ENCODE results near the gene CXorf49.
"Not testable (repeated sequence)": the region's sequence is repeated elsewhere in the genome, so short reads cannot be mapped to it uniquely, and the experiment has no call there.

CXorf49 gene

DNA sequence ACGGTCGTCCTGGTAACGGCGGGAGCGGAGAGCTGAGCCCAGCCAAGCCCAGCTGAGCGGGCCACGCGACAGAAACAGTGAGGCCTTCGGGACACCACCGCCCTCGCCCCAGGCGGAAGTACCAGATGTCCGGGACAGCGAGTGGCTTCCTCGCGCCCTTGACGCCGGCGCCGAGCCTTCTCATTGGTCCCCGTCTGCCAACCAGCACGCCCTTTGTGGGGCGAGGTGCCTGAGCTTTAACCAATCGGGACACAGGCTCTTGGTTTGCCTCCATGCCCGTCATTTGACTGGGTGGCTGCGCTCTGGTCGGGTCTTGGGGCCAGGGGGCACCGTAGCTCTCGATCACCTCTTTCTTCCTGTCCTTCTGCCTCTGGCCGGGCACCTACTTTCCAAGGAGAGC lies at the start of gene CXorf49:
TSS of gene CXorf49 (minus strand) at position 101 of the 400 bp plus-strand sequence. CDS start 134 bp downstream, outside the sequence.
- not testable (repeated sequence) for DNase-seq

GRCh38 chrX:71767134-71767533 lies 49.0 kb upstream of the CXorf49 start:
- DNase-seq, result not testable (repeated sequence)

DNA sequence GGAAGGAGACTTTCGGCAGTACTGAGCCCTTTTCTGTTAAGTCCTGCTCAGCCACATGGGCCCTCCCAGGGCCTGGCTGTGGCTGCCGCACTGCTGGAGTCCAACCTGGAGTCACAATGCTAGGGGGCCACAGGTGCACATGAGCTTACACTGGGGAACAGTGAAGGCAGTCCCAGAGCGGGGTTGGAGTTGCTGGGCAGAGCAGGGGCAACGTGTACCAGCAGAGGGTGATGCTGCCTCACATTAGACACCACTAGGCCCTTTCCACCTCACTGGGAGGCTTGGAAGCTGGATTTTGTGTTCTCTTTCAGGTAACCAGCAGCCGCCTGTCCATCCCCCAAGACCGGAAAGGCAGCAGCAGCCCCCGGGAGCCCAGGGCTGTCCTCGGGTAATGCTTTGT lies 47.5 kb upstream of the CXorf49 start:
- DNase-seq, result not testable (repeated sequence)

DNA sequence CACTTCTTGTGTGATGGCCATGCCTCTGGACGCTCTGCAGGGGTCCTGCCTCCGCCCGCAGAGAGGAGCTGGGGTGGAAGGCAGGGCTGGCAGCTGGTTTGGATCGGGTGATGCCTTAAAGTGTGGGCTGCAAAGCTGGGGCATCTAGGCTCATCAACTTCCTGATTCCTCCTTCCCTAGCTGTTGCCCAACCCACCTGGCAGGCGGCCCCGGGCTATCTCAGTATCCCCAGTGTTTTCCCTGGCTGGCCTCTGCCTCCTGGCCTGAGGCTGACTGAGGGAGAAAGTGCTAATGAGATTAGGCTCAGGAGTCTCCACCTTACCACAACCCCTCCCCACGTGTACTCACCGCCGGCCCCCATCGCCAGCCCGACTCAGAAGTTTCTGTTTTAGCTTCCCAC lies 46.7 kb upstream of the CXorf49 start:
- DNase-seq, result not testable (repeated sequence)

DNA sequence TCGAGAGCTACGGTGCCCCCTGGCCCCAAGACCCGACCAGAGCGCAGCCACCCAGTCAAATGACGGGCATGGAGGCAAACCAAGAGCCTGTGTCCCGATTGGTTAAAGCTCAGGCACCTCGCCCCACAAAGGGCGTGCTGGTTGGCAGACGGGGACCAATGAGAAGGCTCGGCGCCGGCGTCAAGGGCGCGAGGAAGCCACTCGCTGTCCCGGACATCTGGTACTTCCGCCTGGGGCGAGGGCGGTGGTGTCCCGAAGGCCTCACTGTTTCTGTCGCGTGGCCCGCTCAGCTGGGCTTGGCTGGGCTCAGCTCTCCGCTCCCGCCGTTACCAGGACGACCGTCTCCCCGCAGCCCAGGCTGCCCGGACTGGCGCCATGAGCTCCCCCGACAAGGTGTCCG lies 45.0 kb upstream of the CXorf49 start, which contains the start of gene CXorf49B:
TSS of gene CXorf49B (plus strand) at position 301 of the 400 bp plus-strand sequence. CDS start at position 376, 75 bp downstream.
- not testable (repeated sequence) for DNase-seq

DNA sequence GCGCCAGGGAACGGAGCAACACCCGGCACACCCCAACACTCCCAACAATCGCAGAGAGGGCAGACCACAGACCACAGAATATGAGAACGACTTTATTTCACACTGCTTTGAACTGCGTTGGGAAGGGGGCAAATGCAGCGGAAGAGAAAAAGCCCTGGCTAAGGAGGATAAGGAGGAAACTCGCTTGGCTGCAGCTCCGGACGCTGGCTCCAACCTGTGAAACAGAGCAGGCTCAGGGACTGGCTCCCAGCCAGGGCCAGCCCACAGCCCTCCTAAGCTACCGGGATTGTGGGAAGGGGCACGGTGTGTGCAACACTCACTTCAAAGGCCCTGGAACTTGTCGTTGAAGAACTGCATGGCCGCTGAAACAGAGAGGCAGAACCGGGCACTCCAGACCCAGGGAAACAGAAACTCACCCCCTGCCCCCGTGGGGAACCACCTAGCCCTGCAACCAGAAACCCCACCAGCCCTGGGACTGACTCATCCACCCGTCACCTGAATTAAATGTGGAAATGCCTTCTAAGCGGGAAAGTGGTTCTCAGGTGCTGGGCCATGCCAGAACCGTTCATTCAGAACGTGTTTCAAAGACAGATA lies 42.7 kb upstream of the CXorf49 start:
- DNase-seq, result not testable (repeated sequence)

DNA sequence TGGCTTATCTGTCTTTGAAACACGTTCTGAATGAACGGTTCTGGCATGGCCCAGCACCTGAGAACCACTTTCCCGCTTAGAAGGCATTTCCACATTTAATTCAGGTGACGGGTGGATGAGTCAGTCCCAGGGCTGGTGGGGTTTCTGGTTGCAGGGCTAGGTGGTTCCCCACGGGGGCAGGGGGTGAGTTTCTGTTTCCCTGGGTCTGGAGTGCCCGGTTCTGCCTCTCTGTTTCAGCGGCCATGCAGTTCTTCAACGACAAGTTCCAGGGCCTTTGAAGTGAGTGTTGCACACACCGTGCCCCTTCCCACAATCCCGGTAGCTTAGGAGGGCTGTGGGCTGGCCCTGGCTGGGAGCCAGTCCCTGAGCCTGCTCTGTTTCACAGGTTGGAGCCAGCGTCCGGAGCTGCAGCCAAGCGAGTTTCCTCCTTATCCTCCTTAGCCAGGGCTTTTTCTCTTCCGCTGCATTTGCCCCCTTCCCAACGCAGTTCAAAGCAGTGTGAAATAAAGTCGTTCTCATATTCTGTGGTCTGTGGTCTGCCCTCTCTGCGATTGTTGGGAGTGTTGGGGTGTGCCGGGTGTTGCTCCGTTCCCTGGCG lies 2.3 kb upstream of the CXorf49 start:
- DNase-seq, result not testable (repeated sequence)

GRCh38 chrX:71719195-71719594 lies 1.1 kb upstream of the CXorf49 start:
- not testable (repeated sequence) for DNase-seq

DNA sequence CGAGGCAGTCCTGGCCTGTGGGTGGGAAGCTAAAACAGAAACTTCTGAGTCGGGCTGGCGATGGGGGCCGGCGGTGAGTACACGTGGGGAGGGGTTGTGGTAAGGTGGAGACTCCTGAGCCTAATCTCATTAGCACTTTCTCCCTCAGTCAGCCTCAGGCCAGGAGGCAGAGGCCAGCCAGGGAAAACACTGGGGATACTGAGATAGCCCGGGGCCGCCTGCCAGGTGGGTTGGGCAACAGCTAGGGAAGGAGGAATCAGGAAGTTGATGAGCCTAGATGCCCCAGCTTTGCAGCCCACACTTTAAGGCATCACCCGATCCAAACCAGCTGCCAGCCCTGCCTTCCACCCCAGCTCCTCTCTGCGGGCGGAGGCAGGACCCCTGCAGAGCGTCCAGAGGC lies 1.8 kb downstream of the CXorf49 start:
- DNase-seq, result not testable (repeated sequence)

- DNase-seq, result not testable (repeated sequence)
Measured at GRCh38 chrX:71715551-71715950, 2.5 kb downstream of the CXorf49 start.

DNA sequence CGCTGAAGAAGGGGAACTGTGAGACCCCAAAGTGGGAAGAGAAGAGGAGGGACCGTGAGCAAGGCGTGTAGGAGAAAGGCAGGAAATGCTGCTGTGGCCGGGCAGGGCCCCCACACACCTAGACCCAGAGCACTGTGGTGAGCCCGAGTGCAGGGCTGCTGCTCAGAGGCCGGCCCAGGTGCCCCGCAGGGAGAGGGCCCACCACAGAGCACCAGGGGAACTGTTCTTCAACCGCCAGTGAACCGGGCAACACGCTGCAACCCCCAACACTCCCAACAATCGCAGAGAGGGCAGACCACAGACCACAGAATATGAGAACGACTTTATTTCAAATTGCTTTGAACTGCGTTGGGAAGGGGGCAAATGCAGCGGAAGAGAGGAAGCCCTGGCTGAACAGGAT lies 4.0 kb downstream of the CXorf49 start:
- DNase-seq, result not testable (repeated sequence)

DNA sequence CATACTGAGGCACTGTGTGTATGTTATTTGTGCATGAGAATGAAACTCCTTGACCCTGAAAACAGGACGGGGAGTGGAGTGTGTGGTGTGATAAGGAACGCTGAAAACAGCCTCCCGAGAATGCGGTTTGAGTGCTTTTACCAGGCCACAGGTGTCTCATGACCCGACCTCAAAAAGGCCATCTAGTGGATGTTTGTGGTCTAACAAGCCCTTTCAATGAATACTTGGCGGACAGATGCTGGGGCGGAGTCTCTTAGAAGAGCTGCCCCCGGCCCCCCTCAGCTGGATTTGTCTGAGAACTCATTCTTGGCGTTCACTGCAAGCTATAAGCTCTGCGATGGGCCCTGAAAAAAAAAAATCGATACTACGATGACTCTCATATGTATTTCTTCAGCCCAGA lies 15.2 kb downstream of the CXorf49 start:
- not testable (repeated sequence) for DNase-seq

DNA sequence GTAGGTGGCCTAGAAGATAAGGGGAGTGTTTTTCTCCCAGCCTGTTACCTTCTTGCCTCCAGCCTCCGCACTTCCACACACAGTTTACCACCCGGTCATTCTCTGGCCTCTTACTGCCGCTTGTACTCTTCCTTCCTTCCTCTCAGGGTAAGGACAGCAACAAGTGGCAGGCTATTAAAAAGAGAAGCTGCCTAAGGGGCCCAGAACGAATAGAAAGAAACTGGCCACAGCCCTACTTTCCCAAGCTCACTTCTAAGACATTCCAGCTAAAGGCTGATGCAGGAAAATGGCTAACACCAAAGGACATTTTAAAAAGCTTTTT lies 19.1 kb downstream of the CXorf49 start:
- DNase-seq, result not testable (repeated sequence)

DNA sequence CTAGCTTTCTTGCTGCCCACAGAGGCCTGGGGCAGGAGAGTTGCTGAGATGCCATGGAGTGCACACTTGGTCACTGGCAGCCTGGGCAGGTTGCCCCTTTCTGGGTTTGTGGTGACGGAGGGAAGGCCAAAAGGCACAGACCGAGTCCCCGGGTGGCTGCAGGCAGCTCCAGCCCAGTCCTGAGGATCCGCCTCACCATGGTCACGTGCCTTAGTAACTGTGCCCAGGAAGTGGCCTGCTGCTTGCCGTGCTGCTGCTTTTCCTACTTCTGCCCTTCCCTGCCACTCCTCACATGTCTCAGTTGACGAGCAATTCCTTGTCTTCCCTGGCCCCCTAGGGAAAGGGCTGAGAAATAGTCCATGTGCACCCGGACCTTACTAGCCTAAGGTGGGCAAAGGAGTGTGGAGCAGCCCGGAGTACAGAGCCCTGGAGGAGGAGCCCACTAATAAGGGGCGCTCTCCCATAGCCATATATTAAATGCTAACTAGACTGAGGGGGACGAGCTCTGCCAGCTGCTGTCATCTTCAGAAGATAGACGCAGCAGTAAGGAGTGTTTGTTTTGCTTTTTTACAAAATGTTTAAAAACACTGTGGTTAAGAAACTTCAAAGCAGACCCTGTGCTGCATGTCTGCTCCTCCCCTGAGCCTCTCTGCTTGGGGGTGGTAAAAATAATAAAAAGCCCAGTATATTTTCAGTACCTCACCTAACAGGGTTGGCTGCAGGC lies 19.6 kb downstream of the CXorf49 start:
- DNase-seq, result not testable (repeated sequence)

DNA sequence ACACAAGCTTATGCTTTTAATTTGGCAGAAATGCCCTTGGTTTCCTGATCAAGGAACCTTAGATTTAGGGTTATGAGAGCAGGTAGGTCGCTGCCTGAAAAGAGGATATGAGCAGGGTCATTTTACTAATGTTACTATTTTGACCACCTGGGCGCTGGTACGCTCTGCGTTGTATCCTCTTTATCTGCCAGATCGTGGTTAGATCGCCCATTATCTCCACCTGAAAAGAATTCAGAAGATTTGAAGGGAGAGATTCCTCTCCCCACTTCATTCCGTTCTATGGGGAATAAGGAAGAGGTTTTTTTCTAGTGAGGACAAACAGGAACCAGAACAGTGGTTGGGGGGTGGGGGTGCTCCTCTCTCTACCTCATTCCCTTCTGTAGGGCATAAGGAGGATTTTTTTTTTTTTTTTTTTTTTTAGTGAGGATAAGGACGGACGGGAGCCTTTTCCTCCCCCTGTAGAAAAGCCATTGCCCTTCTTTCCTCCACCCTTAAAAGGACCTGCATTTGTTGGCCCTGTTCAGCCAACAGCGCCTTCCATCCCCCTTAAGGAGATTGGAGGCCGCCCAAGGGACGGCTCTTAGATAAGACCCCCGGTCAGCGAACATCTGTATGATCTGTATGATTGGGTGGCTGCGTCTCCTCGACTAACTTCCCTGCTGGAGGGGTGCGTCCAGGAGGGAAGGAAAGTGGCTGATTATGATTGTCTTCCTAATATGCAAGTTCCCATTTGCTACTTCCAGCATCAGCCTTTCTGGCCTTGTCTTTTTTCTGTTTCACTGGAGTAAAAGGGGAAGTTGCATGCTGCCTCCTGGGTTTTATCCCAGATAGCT lies 20.4 kb downstream of the CXorf49 start:
- DNase-seq, result not testable (repeated sequence)

- not testable (repeated sequence) for DNase-seq
Measured at GRCh38 chrX:71696641-71697465, 21.2 kb downstream of the CXorf49 start.

DNA sequence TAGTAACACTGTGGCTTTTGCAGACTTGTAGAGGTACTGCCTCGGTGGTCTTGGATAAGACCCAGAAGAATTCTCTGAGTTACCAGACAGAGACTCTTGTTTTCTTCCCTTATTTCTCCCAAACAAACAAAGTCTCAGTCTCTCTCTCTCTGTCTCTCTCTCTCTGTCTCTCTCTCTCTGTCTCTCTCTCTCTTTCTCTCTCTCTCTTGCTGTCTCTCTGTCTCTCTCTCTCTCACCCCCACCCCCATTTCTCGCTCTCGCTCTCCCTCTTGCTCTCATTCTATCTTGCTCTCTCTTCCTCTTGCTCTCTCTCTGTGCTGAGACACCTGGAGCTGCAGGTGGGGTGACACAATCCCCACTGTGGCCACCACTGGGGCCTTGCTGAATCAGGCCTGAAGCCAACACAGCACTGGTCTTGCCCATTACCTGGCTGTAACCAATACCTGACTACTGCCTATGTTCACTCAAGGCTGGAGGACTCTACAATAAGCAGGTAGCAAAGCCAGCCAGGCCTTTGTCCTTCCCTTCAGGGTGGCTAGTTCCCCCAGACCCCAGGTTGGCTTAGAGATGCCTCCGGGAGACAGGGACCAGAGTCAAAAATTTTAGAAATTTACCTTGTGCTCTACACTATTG lies 38.4 kb downstream of the CXorf49 start:
- DNase-seq, result no peak

DNA sequence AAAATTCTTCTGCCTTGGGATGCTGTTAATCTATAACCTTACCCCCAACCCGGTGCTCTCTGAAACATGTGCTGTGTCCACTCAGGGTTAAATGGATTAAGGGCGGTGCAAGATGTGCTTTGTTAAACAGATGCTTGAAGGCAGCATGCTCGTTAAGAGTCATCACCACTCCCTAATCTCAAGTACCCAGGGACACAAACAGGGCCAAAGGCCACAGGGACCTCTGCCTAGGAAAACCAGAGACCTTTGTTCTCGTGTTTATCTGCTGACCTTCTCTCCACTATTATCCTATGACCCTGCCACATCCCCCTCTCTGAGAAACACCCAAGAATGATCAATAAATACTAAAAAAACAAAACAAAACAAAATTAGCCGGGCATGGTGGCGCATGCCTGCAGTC lies 40.9 kb downstream of the CXorf49 start:
- not testable (repeated sequence) for DNase-seq

DNA sequence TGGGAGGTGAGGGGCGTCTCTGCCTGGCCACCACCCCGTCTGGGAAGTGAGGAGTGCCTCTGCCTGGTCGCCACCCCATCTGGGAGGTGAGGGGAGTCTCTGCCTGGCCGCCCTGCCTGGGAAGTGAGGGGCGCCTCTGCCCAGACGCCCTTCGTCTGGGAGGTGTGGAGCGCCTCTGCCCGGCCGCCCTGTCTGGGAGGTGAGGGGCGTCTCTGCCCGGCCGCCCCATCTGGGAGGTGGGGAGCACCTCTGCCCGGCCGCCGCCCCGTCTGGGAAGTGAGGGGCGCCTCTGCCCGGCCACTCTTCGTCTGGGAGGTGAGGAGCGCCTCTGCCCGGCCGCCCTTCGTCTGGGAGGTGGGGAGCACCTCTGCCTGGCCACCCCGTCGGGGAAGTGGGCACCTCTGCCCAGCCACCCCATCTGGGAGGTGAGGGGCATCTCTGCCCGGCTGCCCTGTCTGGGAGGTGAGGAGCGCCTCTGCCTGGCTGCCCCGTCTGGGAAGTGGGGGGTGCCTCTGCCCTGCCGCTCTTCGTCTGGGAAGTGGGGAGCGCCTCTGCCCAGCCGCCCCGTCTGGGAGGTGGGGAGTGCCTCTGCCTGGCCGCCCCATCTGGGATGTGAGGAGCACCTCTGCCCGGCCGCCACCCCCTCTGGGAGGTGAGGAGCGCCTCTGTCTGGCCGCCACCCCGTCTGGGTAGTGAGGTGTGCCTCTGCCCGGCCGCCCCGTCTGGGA lies 41.9 kb downstream of the CXorf49 start:
- not testable (repeated sequence) for DNase-seq

DNA sequence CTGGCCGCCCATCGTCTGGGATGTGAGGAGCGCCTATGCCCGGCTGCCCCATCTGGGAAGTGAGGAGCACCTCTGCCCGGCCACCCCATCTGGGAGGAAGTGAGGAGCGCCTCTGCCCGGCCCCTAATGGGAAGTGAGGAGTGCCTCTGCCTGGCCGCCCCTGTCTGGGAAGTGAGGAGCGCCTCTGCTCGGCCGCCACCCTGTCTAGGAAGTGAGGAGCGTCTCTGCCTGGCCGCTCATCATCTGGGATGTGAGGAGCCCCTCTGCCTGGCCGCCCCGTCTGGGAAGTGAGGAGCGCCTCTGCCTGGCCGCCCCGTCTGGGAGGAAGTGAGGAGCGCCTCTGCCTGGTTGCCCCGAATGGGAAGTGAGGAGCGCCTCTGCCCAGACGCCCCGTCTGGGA lies 42.4 kb downstream of the CXorf49 start:
- not testable (repeated sequence) for DNase-seq

GRCh38 chrX:71671938-71672337 lies 46.1 kb downstream of the CXorf49 start:
- DNase-seq, result no peak

Data from NCI-H774 (cell line).